ENCODE measurements around the gene C16orf92.

DNA sequence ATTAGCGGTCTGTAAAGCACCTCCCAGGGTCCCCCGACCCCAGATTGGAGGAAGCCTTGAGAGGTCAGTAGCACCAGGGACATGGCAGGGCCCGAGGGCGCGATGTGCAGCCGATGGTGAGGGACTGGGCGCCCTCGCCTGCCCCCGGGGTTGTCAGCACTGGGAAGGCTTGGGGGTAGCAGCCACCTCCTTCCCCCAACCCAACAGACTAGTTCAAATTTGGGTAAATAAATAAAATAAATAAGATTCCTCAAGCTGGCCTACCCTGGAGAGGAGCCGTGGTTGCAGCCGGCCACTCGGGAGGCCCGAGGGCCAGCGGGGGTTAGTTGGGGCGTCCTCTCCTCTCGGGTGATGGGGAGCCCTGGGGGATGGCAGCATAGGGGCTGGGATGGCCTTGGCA, 1.5 kb downstream of the C16orf92 start:
- TF ChIP-seq, protein P1, sequence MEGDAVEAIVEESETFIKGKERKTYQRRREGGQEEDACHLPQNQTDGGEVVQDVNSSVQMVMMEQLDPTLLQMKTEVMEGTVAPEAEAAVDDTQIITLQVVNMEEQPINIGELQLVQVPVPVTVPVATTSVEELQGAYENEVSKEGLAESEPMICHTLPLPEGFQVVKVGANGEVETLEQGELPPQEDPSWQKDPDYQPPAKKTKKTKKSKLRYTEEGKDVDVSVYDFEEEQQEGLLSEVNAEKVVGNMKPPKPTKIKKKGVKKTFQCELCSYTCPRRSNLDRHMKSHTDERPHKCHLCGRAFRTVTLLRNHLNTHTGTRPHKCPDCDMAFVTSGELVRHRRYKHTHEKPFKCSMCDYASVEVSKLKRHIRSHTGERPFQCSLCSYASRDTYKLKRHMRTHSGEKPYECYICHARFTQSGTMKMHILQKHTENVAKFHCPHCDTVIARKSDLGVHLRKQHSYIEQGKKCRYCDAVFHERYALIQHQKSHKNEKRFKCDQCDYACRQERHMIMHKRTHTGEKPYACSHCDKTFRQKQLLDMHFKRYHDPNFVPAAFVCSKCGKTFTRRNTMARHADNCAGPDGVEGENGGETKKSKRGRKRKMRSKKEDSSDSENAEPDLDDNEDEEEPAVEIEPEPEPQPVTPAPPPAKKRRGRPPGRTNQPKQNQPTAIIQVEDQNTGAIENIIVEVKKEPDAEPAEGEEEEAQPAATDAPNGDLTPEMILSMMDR (conservative IDR thresholded peaks at IDR 0.05): no peak
- no peak for TF ChIP-seq EZH2 (IDR thresholded peaks at IDR 0.05; ENCODE audit: low read depth)
